HG03457 (cell line): ENCODE measurements around the gene FASTKD3.
"Not testable (repeated sequence)": the region's sequence is repeated elsewhere in the genome, so short reads cannot be mapped to it uniquely, and the experiment has no call there.

Source experiments
- ATAC-seq: cut with Tn5 transposase; IDR thresholded peaks from one replicate; pipeline ENCODE4 v1.9.1; 2021; ENCODE audit warnings: moderate number of reproducible peaks; ENCODE audit not compliant: unreplicated experiment

Gene FASTKD3

GRCh38 chr5:7868773-7869473, at the start of gene FASTKD3, which contains the start of gene MTRR:
Gene FASTKD3, minus strand, starts transcription at chr5:7869031. Its CDS starts 948 bp downstream, at chr5:7868083.
Gene MTRR, plus strand, starts transcription at chr5:7869148. Its CDS starts 1,647 bp downstream, at chr5:7870795.
- ATAC-seq: peak; percentile 97

GRCh38 chr5:7917130-7918123, 48.6 kb upstream of the FASTKD3 start:
- ATAC-seq: no peak

- no peak for ATAC-seq
These were observed 47.5 kb upstream of the FASTKD3 start for GRCh38 chr5:7916171-7916804.

GRCh38 chr5:7911429-7911771, 42.6 kb upstream of the FASTKD3 start:
- not testable (repeated sequence) for ATAC-seq

- no peak for ATAC-seq
These were observed 42.1 kb upstream of the FASTKD3 start for GRCh38 chr5:7910738-7911428.

GRCh38 chr5:7908317-7908716, 39.5 kb upstream of the FASTKD3 start:
- ATAC-seq: no peak

GRCh38 chr5:7907612-7908011, 38.8 kb upstream of the FASTKD3 start:
- ATAC-seq: no peak

- ATAC-seq: no peak
These were observed 35.3 kb upstream of the FASTKD3 start for GRCh38 chr5:7904170-7904569.

- no peak for ATAC-seq
These were observed 34.1 kb upstream of the FASTKD3 start for GRCh38 chr5:7902666-7903625.

GRCh38 chr5:7902201-7902600, 33.4 kb upstream of the FASTKD3 start:
- ATAC-seq: no peak

GRCh38 chr5:7897014-7897600, 28.3 kb upstream of the FASTKD3 start:
- ATAC-seq: no peak

GRCh38 chr5:7894860-7895259, 26.0 kb upstream of the FASTKD3 start:
- ATAC-seq: peak; percentile 94

- no peak for ATAC-seq
These were observed 25.6 kb upstream of the FASTKD3 start for GRCh38 chr5:7894439-7894838.

- ATAC-seq: no peak
These were observed 20.1 kb upstream of the FASTKD3 start for GRCh38 chr5:7888901-7889300.

GRCh38 chr5:7886849-7887475, 18.1 kb upstream of the FASTKD3 start:
- ATAC-seq: no peak

- no peak for ATAC-seq
These were observed 15.8 kb upstream of the FASTKD3 start for GRCh38 chr5:7884491-7885267.

GRCh38 chr5:7882926-7883325, 14.1 kb upstream of the FASTKD3 start:
- ATAC-seq: no peak

GRCh38 chr5:7881816-7882215, 13.0 kb upstream of the FASTKD3 start:
- ATAC-seq: no peak
